Transverse colon (tissue), 4 donors: ENCODE data around the gene SSRP1.

Source experiments
- POLR2A ChIP-seq: fragments of 450-650 bp; IDR thresholded peaks from one replicate; pipeline ENCODE4 v1.6.1; 2016; ENCODE audit warnings: antibody characterized with exemption, mild to moderate bottlenecking, moderate library complexity
- POLR2AphosphoS5 ChIP-seq, 3 donors: sonication (generic); formaldehyde crosslinking; IDR thresholded peaks; one replicate each; pipeline ENCODE4 v1.6.1; 2016; ENCODE audit warnings: antibody characterized with exemption in 3 of 3
- TF ChIP-seq, protein P1 (sequence below), 5 experiments: fragments of 200-600 bp in 3 of 5; fragments of 450-650 bp in 2 of 5; sonication (generic) in 3 of 5; IDR thresholded peaks; 1 replicate in 2 of 5; 2 replicates in 3 of 5; pipeline ENCODE4 v1.5.1; 2016 to 2017; ENCODE audit warnings: antibody characterized with exemption in 5 of 5, inconsistent platforms in 3 of 5, mild to moderate bottlenecking in 2 of 5, moderate library complexity in 1 of 5

DNA sequence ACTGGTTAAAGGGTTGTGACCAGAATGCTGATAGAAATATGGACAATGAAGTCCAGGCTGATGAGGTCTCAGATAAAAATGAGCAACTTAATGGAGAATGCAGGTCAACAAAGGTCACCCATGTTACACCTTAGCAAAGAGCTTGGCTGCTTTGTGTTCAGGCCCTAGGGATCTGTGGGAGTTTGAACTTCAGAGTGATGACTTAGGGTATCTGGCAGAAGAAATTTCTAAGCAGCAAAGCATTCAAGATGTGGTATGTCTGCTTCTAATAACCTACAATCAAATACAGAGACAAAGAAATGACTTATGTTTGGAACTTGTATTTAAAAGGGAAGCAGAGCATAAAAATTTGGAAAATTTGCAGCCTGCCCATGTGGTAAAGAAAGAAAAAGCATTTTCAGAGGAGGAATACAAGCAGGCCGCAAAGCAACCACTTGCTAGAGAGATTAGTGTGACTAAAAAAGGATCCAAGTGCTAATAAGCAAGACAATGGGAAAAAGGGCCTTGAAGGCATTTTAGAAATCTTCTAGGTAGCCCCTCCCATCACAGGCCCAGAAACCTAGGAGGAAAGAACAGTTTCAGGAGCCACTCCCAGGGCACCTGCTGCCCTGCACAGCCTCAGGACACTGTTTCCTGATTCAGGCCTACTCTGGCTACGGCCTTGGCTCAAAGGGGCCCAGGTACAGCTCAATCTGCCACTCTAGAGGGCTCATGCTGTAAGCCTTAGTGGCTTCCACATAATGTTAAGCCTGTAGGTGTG lies 52.3 kb downstream of the SSRP1 start:
- TF ChIP-seq, protein P1, sequence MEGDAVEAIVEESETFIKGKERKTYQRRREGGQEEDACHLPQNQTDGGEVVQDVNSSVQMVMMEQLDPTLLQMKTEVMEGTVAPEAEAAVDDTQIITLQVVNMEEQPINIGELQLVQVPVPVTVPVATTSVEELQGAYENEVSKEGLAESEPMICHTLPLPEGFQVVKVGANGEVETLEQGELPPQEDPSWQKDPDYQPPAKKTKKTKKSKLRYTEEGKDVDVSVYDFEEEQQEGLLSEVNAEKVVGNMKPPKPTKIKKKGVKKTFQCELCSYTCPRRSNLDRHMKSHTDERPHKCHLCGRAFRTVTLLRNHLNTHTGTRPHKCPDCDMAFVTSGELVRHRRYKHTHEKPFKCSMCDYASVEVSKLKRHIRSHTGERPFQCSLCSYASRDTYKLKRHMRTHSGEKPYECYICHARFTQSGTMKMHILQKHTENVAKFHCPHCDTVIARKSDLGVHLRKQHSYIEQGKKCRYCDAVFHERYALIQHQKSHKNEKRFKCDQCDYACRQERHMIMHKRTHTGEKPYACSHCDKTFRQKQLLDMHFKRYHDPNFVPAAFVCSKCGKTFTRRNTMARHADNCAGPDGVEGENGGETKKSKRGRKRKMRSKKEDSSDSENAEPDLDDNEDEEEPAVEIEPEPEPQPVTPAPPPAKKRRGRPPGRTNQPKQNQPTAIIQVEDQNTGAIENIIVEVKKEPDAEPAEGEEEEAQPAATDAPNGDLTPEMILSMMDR (IDR thresholded peaks at IDR 0.05) = no peak
- TF ChIP-seq POLR2A (no peak), POLR2AphosphoS5 (IDR thresholded peaks at IDR 0.05) (no peak)
